ENCODE results near the gene TTBK2. TPM values are rescaled to one million over a fixed set of nuclear protein-coding genes. Genes with fewer than 3 reads are reported as not detected.
"Not testable (repeated sequence)": the region's sequence is repeated elsewhere in the genome, so short reads cannot be mapped to it uniquely, and the experiment has no call there.

Gene TTBK2
- total RNA-seq, 1 experiment from 2014 or later, result 10.6 TPM

DNA sequence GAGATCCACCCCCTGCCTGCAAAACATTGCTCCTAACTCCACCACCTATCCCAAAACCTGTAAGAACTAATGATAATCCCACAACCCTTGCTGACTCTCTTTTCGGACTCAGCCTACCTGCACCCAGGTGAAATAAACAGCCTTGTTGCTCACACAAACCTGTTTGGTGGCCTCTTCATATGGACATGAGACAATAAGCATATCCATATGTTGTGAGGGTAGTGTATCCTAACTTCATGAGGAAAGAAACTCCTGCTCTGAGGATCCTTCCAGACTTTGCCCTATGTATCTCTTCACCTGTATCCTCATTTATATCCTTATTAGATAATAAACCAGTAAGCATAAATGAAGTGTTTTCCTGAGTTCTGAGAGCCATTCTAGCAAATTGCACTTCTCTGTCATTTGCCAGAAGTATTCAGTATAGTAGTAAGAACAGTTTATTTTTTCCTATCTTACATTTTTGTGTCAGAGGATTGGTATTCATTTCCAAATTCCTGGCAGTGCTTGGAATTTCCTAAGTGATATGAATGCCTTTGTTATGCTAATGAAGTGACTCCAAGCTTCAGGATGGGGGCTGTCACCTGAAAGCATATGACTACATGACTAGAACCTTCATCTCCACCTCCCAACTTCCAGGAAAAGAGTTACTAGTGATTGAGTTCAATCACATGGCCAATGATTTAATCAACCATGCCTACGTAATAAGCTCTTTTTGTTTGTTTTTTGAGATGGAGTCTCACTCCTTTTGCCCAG lies 30.2 kb downstream of the TTBK2 start:
- Histone ChIP-seq H2BK5ac (ENCODE audit: insufficient read length, low read length) (no peak overlapping the region), H3K23ac (ENCODE audit: insufficient read length, low read depth, low read length) (no peak overlapping the region), H3T11ph (ENCODE audit: low read length) (no peak overlapping the region), H3K27ac (ENCODE audit: insufficient read length, low read depth, low read length) (peak overlapping the region; percentile 73), H3K4me2 (ENCODE audit: insufficient read depth, insufficient read length, low read length) (peak overlapping the region; percentile 6), H3K4me1 (ENCODE audit: insufficient read depth, low read length) (no peaks in the 10 kb centered on the region; the same call in 1 of the 2 replicates), H3K9ac (ENCODE audit: extremely low read depth, insufficient read length, low read length) (no peak overlapping the region), H3K14ac (ENCODE audit: insufficient read depth, low read length) (no peak overlapping the region), H3K9me3 (ENCODE audit: control insufficient read depth, low read depth, low read length) (no peaks in the 10 kb centered on the region), H3K79me2 (ENCODE audit: insufficient read depth, low read length) (no peaks in the 10 kb centered on the region; the same call in 1 of the 2 replicates), H2AFZ (ENCODE audit: low read length) (no peak overlapping the region), H2BK15ac (ENCODE audit: low read depth, low read length) (no peak overlapping the region), H2BK120ac (ENCODE audit: low read depth, low read length, poor library complexity, severe bottlenecking) (no peak overlapping the region), H4K20me1 (ENCODE audit: control insufficient read depth, insufficient read depth, insufficient read length) (no peaks in the 10 kb centered on the region), H3K27me3 (ENCODE audit: insufficient read depth, low read length) (no peaks in the 10 kb centered on the region), H3K23me2 (ENCODE audit: insufficient read length, low read depth, low read length, poor library complexity, severe bottlenecking) (no peaks in the 10 kb centered on the region), H3K56ac (ENCODE audit: insufficient read length, low read depth, low read length) (no peak overlapping the region), H2AK5ac (ENCODE audit: insufficient read length, low read length) (no peak overlapping the region), H3K79me1 (ENCODE audit: insufficient read depth, low read depth, low read length, poor library complexity, severe bottlenecking) (peaks cover 3% of the 10 kb centered on the region), H3K4ac (ENCODE audit: low read depth, low read length) (no peak overlapping the region), H3K18ac (ENCODE audit: insufficient read length, low read depth, low read length) (no peak overlapping the region), H4K8ac (replicated peaks; ENCODE audit: insufficient read length, low read depth, low read length) (no peak overlapping the region), H2BK20ac (ENCODE audit: low read depth, low read length, poor library complexity, severe bottlenecking) (no peak overlapping the region), H4K5ac (ENCODE audit: insufficient read length, low read depth, low read length) (no peak overlapping the region), H2BK12ac (ENCODE audit: insufficient read length, low read depth, low read length) (no peak overlapping the region), H4K91ac (ENCODE audit: insufficient read length, low read depth, low read length) (no peak overlapping the region)
- Mint-ChIP-seq H3K9me3 (peaks cover 8 to 26% of the 10 kb centered on the region in 2 experiments), H3K27ac (no peak overlapping the region; a peak in 1 of 7 replicates), H3K4me3 (no peak overlapping the region), H3K27me3 (ENCODE audit: low read depth) (no peaks in the 10 kb centered on the region), H3K4me1 (peaks cover 3 to 8% of the 10 kb centered on the region in 2 experiments; a peak in 3 of 4 replicates), H3K36me3 (ENCODE audit: insufficient read depth in 1 of 3, low read depth in 3 of 3) (peaks cover 12 to 27% (median 15%) of the 10 kb centered on the region in 3 experiments)
- no peak for TF ChIP-seq CTCF (conservative IDR thresholded peaks at IDR 0.05)
- no peak for DNase-seq
- WGBS (ENCODE audit: extremely low coverage, insufficient read length, low lambda C conversion rate), result no CpG with 5 or more reads among the region's 2 CpGs

GRCh38 chr15:42887384-42887783 lies 33.2 kb downstream of the TTBK2 start:
- not testable (repeated sequence) for H3K27ac Mint-ChIP-seq; H3K56ac ChIP-seq (ENCODE audit: insufficient read length, low read depth, low read length); H4K91ac ChIP-seq (ENCODE audit: insufficient read length, low read depth, low read length); H2BK12ac ChIP-seq (ENCODE audit: insufficient read length, low read depth, low read length); H4K5ac ChIP-seq (ENCODE audit: insufficient read length, low read depth, low read length); H3K23ac ChIP-seq (ENCODE audit: insufficient read length, low read depth, low read length); H2BK20ac ChIP-seq (ENCODE audit: low read depth, low read length, poor library complexity, severe bottlenecking); H2BK15ac ChIP-seq (ENCODE audit: low read depth, low read length); H3K4me2 ChIP-seq (ENCODE audit: insufficient read depth, insufficient read length, low read length); H4K8ac ChIP-seq (replicated peaks; ENCODE audit: insufficient read length, low read depth, low read length); H3K4ac ChIP-seq (ENCODE audit: low read depth, low read length); H3T11ph ChIP-seq (ENCODE audit: low read length); H3K23me2 ChIP-seq (ENCODE audit: insufficient read length, low read depth, low read length, poor library complexity, severe bottlenecking); H3K4me3 Mint-ChIP-seq; H3K79me2 ChIP-seq (ENCODE audit: insufficient read depth, low read length); H3K79me1 ChIP-seq (ENCODE audit: insufficient read depth, low read depth, low read length, poor library complexity, severe bottlenecking); H3K9ac ChIP-seq (ENCODE audit: extremely low read depth, insufficient read length, low read length); H3K14ac ChIP-seq (ENCODE audit: insufficient read depth, low read length); H3K4me1 ChIP-seq (ENCODE audit: insufficient read depth, low read length); H2AFZ ChIP-seq (ENCODE audit: low read length); H4K20me1 ChIP-seq (ENCODE audit: control insufficient read depth, insufficient read depth, insufficient read length); H3K27me3 ChIP-seq (ENCODE audit: insufficient read depth, low read length); H3K18ac ChIP-seq (ENCODE audit: insufficient read length, low read depth, low read length); H3K27me3 Mint-ChIP-seq (ENCODE audit: low read depth); H3K27ac ChIP-seq (ENCODE audit: insufficient read length, low read depth, low read length); H2BK120ac ChIP-seq (ENCODE audit: low read depth, low read length, poor library complexity, severe bottlenecking); H3K9me3 ChIP-seq (ENCODE audit: control insufficient read depth, low read depth, low read length); H3K4me1 Mint-ChIP-seq; H2AK5ac ChIP-seq (ENCODE audit: insufficient read length, low read length); H2BK5ac ChIP-seq (ENCODE audit: insufficient read length, low read length); DNase-seq
- Mint-ChIP-seq H3K9me3 (peaks cover 8 to 34% of the 10 kb centered on the region in 2 experiments), H3K36me3 (ENCODE audit: insufficient read depth in 1 of 3, low read depth in 3 of 3) (peaks cover 13 to 28% (median 13%) of the 10 kb centered on the region in 3 experiments)
- no CpG with 5 or more reads among the region's 3 CpGs for WGBS (ENCODE audit: extremely low coverage, insufficient read length, low lambda C conversion rate)

Measured in H9 (cell line).